LHCN-M2 (cell line): ENCODE results near the gene CCT8. TPM values are rescaled to one million over a fixed set of nuclear protein-coding genes. Genes with fewer than 3 reads are reported as not detected.
A peak's percentile ranks its signal among the peaks of the same experiment; 100 is the strongest.
"Not testable (repeated sequence)": the region's sequence is repeated elsewhere in the genome, so short reads cannot be mapped to it uniquely, and the experiment has no call there.

Experiments
- DNase-seq: peaks from one replicate; pipeline ENCODE4 v3.0.0-alpha.2; 2012; ENCODE audit warnings: low read depth
- total RNA-seq: library from RNA; depleted of rRNA; stranded (reverse); fragments of >200 nt; gene quantifications from 2 replicates; pipeline ENCODE4 v1.2.3, GENCODE V29; 2014; rRNA removed

Gene CCT8
- total RNA-seq, 1 experiment from 2014 or later = 246 TPM

DNA sequence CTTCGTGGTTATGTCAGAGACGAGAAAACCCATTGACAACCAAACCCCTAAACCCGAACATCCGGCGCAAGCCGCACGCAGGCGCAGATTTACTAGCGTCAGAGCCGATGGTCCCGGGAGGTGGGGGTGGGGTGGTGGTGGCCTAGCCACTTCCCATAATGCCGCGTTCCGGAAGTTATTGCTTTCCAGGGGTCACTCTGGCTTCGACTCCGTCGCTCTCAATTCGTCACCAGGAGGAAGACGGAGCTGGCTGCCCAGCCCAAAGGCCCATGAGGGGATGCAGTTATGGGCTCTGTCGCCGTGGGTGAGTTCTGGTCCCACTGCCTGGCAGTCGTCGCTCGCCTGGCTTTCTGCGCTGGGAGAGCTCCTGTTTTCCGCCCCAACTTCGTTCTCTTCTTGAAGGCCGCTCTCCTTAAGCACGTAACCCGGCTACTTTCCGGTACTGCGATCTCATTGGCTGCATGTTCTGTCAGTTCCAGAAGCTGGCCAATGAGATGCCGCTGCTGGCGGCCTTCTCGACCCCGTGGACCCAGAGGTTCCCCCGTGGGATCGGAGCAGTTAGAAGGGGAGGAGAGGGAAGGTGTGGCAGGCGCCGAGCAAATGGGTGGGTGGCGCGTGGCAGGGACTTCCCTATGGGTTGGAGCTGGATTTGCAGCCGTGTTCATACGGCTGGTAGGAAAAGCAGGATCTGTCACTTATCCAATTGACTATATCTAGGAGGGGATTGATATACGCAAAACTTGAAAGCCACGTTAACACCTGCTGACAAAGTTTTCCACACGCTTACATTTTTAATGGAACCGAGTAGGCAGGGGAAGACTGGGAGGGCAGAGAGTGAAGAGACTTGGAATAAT, 48.7 kb downstream of the CCT8 start, which contains the start of gene USP16:
TSS of gene USP16 (plus strand) at position 195 of the 854 bp plus-strand sequence. CDS start 3,246 bp downstream, outside the sequence.
- DNase-seq = peak; percentile 99

GRCh38 chr21:29022166-29022565, 51.3 kb downstream of the CCT8 start:
- DNase-seq = no peak

- DNase-seq = peak; percentile 18
Observed at GRCh38 chr21:29018540-29018939, 54.9 kb downstream of the CCT8 start.

DNA sequence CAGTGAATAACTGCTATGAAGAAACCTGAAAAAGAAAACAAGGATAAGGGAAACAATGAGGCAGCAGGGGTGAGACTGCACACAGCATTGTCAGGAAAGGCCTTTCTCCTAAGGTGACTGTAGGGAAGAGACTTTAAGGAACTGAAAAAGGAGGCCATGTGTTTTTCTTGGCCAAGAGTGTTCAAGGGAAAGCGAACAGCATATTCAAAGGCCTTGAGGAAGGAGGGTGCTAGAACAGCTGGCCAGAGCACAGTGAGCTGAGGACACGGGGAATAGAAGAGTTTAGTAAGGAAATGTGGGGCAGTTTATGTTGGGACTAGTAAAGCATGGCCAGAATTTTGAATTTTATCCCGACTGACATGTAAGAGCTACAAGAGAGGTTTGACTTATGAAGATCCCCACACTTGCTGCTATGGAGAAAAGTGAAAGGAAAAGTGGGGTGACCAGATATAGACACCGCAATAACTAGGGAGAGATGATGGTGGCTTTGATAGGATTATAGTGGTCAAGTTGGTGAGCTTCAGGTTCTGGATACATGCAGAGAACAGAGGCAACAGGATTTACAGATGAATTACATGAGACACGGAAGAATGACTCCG, 55.7 kb downstream of the CCT8 start:
- DNase-seq = no peak

- not testable (repeated sequence) for DNase-seq
Observed at GRCh38 chr21:29011236-29011635, 62.2 kb downstream of the CCT8 start.

- no peak for DNase-seq
Observed at GRCh38 chr21:29008367-29008766, 65.1 kb downstream of the CCT8 start.

GRCh38 chr21:29007810-29008209, 65.6 kb downstream of the CCT8 start:
- no peak for DNase-seq

GRCh38 chr21:29007135-29007534, 66.3 kb downstream of the CCT8 start:
- DNase-seq = no peak

Other genes starting within 250 kb of the CCT8 start
- 22.2 and 24.3 TPM in 2 replicates for gene LTN1, start 80.8 kb downstream of the CCT8 start, total RNA-seq
- 21.8 and 25.4 TPM in 2 replicates for gene RWDD2B, start 54.3 kb downstream of the CCT8 start, total RNA-seq
- 40.4 and 41.1 TPM in 2 replicates for gene USP16, start 49.0 kb downstream of the CCT8 start, total RNA-seq
- 23.1 and 44.1 TPM in 2 replicates for gene MAP3K7CL, start 57.0 kb upstream of the CCT8 start, total RNA-seq
- gene BACH1, start 225.3 kb upstream of the CCT8 start, total RNA-seq = 27.7 and 39.7 TPM in 2 replicates